Ovary (tissue), 9 donors: Measurements from ENCODE around the gene TPM1. TPM values are rescaled to one million over a fixed set of nuclear protein-coding genes. Genes with fewer than 3 reads are reported as not detected.
A peak's percentile ranks its signal among the peaks of the same experiment; 100 is the strongest.

Source experiments
- DNase-seq, 5 donors: peaks; one replicate each; pipeline ENCODE4 v3.0.0-alpha.2; 2019 to 2020
- H3K27ac ChIP-seq, 2 donors: fragments of 200-600 bp; one replicate each; pipeline versions ENCODE4 v1.5.1 to v1.8.0; 2019 to 2022
- H3K27me3 ChIP-seq: fragments of 200-600 bp; one replicate; pipeline ENCODE4 v1.8.0; 2022
- H3K36me3 ChIP-seq: fragments of 200-600 bp; sonication (generic); one replicate; pipeline ENCODE4 v1.5.1; 2019
- H3K4me1 ChIP-seq: one replicate; pipeline ENCODE4 v1.8.1; 2013; ENCODE audit warnings: mild to moderate bottlenecking, moderate library complexity; ENCODE audit not compliant: insufficient read depth
- H3K4me3 ChIP-seq: fragments of 200-600 bp; sonication (generic); one replicate; pipeline ENCODE4 v1.5.1; 2017
- H3K9me3 ChIP-seq, 2 donors: fragments of 200-600 bp in 1 of 2; sonication (generic) in 1 of 2; one replicate each; pipeline versions ENCODE4 v1.5.1 to v1.8.1; 2013 to 2019; ENCODE audit warnings: mild to moderate bottlenecking in 1 of 2, moderate library complexity in 1 of 2
- EP300 ChIP-seq: sonication (generic); formaldehyde crosslinking; IDR thresholded peaks from one replicate; pipeline ENCODE4 v1.6.1; 2017; ENCODE audit warnings: antibody characterized with exemption
- POLR2A ChIP-seq: fragments of 450-650 bp; IDR thresholded peaks from one replicate; pipeline ENCODE4 v1.6.1; 2017; ENCODE audit warnings: antibody characterized with exemption, mild to moderate bottlenecking, moderate library complexity
- WGBS, 3 donors: extraction: QIAGEN DNeasy Blood & Tissue Kit in 1 of 3; methylation state at CpG; one replicate each; pipeline versions ENCODE4 v1.1.5 to v1.1.7; 2013 to 2017; 5-methylcytosine and 5-hydroxymethylcytosine counted together
- intact Hi-C, 4 donors: fragments of 100-400 bp; cut with DNase I; formaldehyde crosslinking; loops; one replicate each; pipeline versions ENCODE4 v1.11.0 to v1.15.1; 2022 to 2023
- polyA plus RNA-seq, 2 donors: library from polyadenylated mRNA; stranded (reverse); fragments of 200-250 nt in 1 of 2; fragments of 350-450 nt in 1 of 2; fragmentation: Illumina TruSeq in 1 of 2; extraction: RNeasy Lipid Tissue Mini Kit (QIAGEN cat#74804) in 1 of 2; gene quantifications; one replicate each; pipeline ENCODE4 v1.2.3, GENCODE V29; 2013 to 2014
- total RNA-seq, 7 donors: library from RNA; depleted of rRNA in 2 of 7; stranded (reverse); fragments of >200 nt in 2 of 7; fragmentation: NEBNext Ultra II Directional in 3 of 7; extraction: Animal tissue kit (Norgen Biotek cat#: 25700) in 3 of 7; gene quantifications; one replicate each; pipeline versions ENCODE4 v1.1.0 to v1.2.4, GENCODE V29; 2016 to 2023
- TF ChIP-seq, protein P1 (sequence below), 3 donors: fragments of 450-650 bp in 2 of 3; fragments of 200-600 bp in 1 of 3; IDR thresholded peaks; one replicate each; pipeline versions ENCODE4 v1.5.1 to v1.8.0; 2016 to 2022; ENCODE audit warnings: antibody characterized with exemption in 3 of 3, mild to moderate bottlenecking in 1 of 3
- donor health status: DM: no; HTN: no; CAD: no; lungs with moderate emphysema.
- donor health status: DM: no; HTN: no; CAD: no.
- donor health status: Bipolar disorder and iron deficiency.
- donor health status: DM: yes; HTN: yes; CAD: no.
- donor health status: DM: no; HTN: no; CAD: no.
- donor health status: DM: yes; HTN: yes; CAD: no.

The TPM1 gene
- total and polyA plus RNA-seq, 9 donors, result 204 to 695 (median 332) TPM

DNA sequence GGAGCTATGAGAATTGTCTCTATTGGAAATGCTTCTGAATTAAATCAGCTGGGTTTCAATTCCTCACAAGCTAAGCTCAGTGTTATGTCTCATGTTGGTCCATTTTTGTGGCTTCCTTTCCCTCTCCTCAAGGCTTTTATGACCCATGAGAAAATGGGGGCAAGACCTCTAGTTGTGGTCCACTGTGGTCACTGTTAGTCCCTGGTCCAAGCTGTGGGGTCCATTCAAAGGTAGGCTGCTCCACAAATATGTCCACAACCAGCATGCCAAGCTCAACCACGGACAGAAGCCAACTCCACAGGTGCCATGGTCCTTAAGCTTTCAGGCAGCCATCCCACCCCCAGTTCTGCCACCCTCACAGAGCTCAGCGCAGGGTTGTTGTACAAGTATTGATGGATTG lies 14.9 kb upstream of the TPM1 start:
- Histone ChIP-seq H3K4me3 (no peak overlapping the region), H3K36me3 (no peaks in the 10 kb centered on the region), H3K9me3 (no peaks in the 10 kb centered on the region), H3K27ac (no peak overlapping the region), H3K27me3 (no peaks in the 10 kb centered on the region), H3K4me1 (peaks cover 5% of the 10 kb centered on the region)
- 87 to 98% (median 92%) methylated on average over 2 of the region's 2 CpGs for WGBS, 3 donors
- no peak for DNase-seq
- TF ChIP-seq POLR2A (no peak), EP300 (no peak)
- TF ChIP-seq, protein P1, sequence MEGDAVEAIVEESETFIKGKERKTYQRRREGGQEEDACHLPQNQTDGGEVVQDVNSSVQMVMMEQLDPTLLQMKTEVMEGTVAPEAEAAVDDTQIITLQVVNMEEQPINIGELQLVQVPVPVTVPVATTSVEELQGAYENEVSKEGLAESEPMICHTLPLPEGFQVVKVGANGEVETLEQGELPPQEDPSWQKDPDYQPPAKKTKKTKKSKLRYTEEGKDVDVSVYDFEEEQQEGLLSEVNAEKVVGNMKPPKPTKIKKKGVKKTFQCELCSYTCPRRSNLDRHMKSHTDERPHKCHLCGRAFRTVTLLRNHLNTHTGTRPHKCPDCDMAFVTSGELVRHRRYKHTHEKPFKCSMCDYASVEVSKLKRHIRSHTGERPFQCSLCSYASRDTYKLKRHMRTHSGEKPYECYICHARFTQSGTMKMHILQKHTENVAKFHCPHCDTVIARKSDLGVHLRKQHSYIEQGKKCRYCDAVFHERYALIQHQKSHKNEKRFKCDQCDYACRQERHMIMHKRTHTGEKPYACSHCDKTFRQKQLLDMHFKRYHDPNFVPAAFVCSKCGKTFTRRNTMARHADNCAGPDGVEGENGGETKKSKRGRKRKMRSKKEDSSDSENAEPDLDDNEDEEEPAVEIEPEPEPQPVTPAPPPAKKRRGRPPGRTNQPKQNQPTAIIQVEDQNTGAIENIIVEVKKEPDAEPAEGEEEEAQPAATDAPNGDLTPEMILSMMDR (IDR thresholded peaks at IDR 0.05), result no peak
- intact Hi-C loops, result no loop called here

DNA sequence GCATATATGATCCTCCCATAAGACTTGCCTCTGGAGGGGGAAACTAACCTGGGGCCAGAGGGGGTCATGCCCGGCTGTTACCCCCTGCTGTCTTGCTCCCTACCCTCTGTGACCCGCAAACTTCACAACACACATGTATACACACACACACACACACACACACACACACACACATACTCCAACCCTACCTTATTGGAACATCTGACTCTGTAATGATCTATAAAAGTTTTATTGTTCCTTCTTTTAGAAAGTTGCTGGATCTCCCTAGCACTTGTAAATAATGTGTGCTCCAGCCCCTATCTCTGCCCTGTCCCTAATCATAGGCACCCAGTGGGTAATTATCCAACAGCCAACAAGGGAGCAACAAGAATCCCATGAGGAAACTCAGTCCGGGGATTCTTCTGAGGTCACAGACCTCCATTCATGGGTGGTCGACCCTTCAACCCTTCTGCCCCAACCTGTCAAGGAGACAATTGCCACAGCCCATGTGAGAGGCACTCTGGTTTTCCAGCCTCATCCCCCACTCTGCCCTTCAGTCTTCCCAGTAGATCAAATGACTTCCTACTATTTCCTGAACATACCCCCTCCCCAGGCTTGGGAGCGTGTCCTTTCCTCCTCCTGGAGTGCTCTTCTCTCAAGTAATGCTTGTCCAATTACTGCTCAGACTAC lies 14.0 kb upstream of the TPM1 start:
- WGBS, 3 donors, result 78 to 88% (median 80%) methylated on average over 5 of the region's 5 CpGs
- H3K4me1 ChIP-seq, result peaks cover 5% of the 10 kb centered on the region
- DNase-seq, result no peak
- no peak overlapping the region for H3K27ac ChIP-seq
- no peaks in the 10 kb centered on the region for H3K9me3 ChIP-seq
- no peaks in the 10 kb centered on the region for H3K36me3 ChIP-seq
- no peaks in the 10 kb centered on the region for H3K27me3 ChIP-seq
- H3K4me3 ChIP-seq, result no peak overlapping the region
- intact Hi-C loops, result no loop called here
- TF ChIP-seq, protein P1 (IDR thresholded peaks at IDR 0.05), result no peak
- TF ChIP-seq POLR2A (no peak), EP300 (no peak)

DNA sequence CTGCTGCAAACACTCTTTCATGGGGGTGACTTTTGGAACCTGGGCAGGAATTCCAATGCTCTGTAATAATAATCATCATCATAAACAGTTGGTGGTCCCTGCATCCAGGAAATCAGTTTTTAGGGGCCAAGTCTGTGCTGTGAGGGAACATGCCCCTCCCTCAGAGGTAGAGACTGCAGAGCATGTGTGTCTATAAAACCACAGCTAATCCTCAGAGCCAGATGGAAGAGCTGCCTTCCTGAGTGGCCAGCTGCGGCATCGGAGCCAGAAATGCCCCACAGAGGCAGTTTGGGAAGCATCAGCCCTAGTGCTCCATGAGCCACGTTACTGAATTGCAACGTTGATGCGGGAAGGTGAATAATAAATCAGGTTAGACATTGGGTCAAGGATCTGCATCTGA lies 12.9 kb upstream of the TPM1 start:
- no peaks in the 10 kb centered on the region for H3K36me3 ChIP-seq
- no peak overlapping the region for H3K4me3 ChIP-seq
- DNase-seq, result no peak
- TF ChIP-seq, protein P1 (IDR thresholded peaks at IDR 0.05), result no peak
- no peak for TF ChIP-seq POLR2A
- no peak for TF ChIP-seq EP300
- no peaks in the 10 kb centered on the region for H3K27me3 ChIP-seq
- intact Hi-C loops, result no loop called here
- H3K9me3 ChIP-seq, result no peaks in the 10 kb centered on the region
- no peak overlapping the region for H3K27ac ChIP-seq
- WGBS, 3 donors, result 12 to 30% (median 23%) methylated on average over 5 of the region's 5 CpGs
- peaks cover 1% of the 10 kb centered on the region for H3K4me1 ChIP-seq

DNA sequence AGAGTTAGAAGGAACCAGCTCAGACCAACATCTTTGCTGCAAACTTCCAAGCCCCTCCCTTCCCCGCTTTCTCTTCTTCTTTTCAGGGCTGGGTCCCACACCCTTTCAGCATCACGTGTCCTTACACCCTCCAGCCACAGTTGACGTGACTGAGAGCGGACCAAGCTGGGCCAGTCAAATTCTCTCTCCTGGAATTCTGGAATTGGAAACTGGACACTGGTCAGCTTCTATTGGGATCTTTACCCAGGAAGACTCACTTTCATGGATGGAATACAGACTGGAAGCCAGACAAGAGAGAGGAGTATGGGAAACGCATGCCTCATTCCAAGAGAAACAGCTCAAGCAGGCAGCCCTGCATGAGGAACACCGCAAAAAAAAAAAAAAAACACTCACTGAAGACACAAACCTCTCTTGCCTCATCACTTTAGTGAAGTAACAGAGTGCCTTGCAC lies 12.4 kb upstream of the TPM1 start:
- Histone ChIP-seq H3K9me3 (no peaks in the 10 kb centered on the region), H3K27me3 (no peaks in the 10 kb centered on the region), H3K4me3 (no peak overlapping the region), H3K27ac (no peak overlapping the region), H3K36me3 (no peaks in the 10 kb centered on the region), H3K4me1 (peaks cover 1% of the 10 kb centered on the region)
- peak in 2 of 5 donors; percentile 33 to 43 for DNase-seq
- WGBS, 3 donors, result 9 to 19% (median 18%) methylated on average over 6 of the region's 6 CpGs
- no peak for TF ChIP-seq EP300
- TF ChIP-seq, protein P1 (IDR thresholded peaks at IDR 0.05), result no peak
- no peak for TF ChIP-seq POLR2A
- intact Hi-C loops, result no loop called here
